Dendritic cell treated with granulocyte-macrophage colony-stimulating factor and Interleukin-4, amounts not matched to agents 40 ng/mL and 50 ng/mL, for 4 days (primary cell): ENCODE measurements around the gene NKPD1.

Experiments
- H3K27ac Mint-ChIP-seq: one replicate; pipeline ENCODE4 v1.8.0; 2022; ENCODE audit warnings: mild to moderate bottlenecking, mixed read lengths
- H3K27me3 Mint-ChIP-seq: one replicate; pipeline ENCODE4 v1.8.0; 2022; ENCODE audit warnings: mild to moderate bottlenecking, mixed read lengths
- H3K36me3 Mint-ChIP-seq: one replicate; pipeline ENCODE4 v1.8.0; 2022; ENCODE audit warnings: low read depth, mixed read lengths
- H3K4me1 Mint-ChIP-seq: one replicate; pipeline ENCODE4 v1.8.0; 2022; ENCODE audit warnings: low read depth, mixed read lengths
- H3K4me3 Mint-ChIP-seq: one replicate; pipeline ENCODE4 v1.8.0; 2022; ENCODE audit warnings: mild to moderate bottlenecking, moderate library complexity, mixed read lengths
- H3K9me3 Mint-ChIP-seq: one replicate; pipeline ENCODE4 v1.8.0; 2022; ENCODE audit warnings: mixed read lengths
- intact Hi-C: fragments of 100-400 bp; cut with micrococcal nuclease; formaldehyde crosslinking; loops from one replicate; pipeline ENCODE4 v1.15.0; 2022

NKPD1 gene

DNA sequence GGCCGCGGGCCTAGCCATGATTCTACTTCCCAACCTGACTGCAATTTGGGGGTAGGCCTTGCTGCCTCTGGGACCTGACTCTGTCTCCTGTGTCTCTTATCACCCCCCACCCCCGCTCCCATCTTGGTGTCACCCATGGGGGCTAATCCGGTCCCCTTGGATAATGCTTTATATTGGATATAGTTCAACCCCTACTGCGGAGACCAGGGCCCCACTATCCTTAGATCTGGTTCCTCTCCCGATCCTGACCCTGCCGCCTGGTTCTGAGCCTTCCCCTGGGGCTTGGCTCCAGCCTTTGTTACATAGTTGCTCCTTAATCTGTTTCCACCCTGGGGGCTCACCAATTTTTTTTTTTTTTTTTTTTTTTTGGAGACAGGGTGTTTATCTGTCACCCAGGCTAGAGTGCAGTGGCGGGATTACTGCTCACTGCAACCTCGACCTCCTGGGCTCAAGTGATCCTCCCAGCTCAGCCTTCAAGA lies 19.1 kb upstream of the NKPD1 start:
- H3K27ac Mint-ChIP-seq, result peak overlapping the region; percentile 44
- peaks cover 50% of the 10 kb centered on the region for H3K4me1 Mint-ChIP-seq
- peaks cover 32% of the 10 kb centered on the region for H3K36me3 Mint-ChIP-seq
- peak overlapping the region; percentile 78 for H3K4me3 Mint-ChIP-seq
- H3K9me3 Mint-ChIP-seq, result no peaks in the 10 kb centered on the region
- intact Hi-C loops, result loop anchor here (5.0 to 10.0 kb wide), 2 partner anchors 65 to 178 kb away; partner anchors contain the start of genes EXOC3L2 and RELB
- H3K27me3 Mint-ChIP-seq, result no peaks in the 10 kb centered on the region

- Mint-ChIP-seq H3K9me3 (no peaks in the 10 kb centered on the region), H3K4me1 (peaks cover 43% of the 10 kb centered on the region), H3K27ac (peak overlapping the region; percentile 89), H3K36me3 (peaks cover 32% of the 10 kb centered on the region), H3K27me3 (no peaks in the 10 kb centered on the region), H3K4me3 (peak overlapping the region; percentile 78)
- intact Hi-C loops, result loop anchor here (5.0 to 10.0 kb wide), 2 partner anchors 66 to 177 kb away; partner anchors contain the start of genes EXOC3L2 and RELB
Observed at GRCh38 chr19:45179072-45179891, 18.5 kb upstream of the NKPD1 start.

DNA sequence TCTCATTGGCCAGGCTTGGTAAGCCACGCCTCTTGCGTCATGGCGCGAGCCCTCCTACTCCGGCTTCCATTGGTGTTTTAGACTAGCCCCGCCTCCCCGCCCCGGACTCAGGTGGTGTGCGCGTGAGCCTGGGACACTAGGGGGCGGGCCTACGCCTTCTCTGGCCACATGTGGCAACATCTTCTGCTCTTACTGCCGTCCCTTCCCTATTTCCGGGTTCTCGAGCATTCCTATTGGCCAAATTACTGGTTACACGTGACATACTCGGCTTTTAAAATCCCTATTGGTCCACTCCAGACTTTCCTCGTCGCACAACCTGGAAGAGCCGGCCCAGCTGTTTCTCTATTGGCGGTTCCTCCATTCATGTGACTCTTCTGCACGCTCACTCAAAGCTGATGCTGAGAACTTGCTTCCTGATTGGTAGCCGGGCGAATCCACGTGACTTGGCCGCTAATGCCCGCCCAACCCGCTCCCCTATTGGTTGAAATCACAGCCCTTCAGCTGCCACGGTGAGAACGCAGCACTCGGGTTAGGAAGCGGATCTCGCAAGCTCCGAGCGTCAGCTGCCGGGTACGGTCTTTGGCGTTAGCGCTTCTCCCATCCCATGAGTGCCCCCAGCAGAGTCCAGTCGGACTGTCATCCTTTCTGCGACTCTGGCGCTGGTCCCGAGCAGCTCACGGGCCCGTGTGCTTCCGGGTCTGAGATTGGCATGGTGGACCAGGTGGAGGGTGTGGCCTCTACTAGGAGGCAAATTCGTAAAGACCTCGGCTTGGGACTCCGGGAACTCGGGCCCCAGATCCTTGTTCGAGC lies 17.7 kb upstream of the NKPD1 start, which contains the start of gene BLOC1S3:
Gene BLOC1S3 (plus strand): TSS at position 523 of the 810 bp plus-strand sequence. CDS start 513 bp downstream, outside the sequence.
- H3K4me3 Mint-ChIP-seq, result peak within 1 kb of the TSS; percentile 78
- H3K27ac Mint-ChIP-seq, result peak within 1 kb of the TSS; percentile 89
- no peaks in the 10 kb centered on the region for H3K27me3 Mint-ChIP-seq
- peaks cover 32% of the 10 kb centered on the region for H3K36me3 Mint-ChIP-seq
- no peaks in the 10 kb centered on the region for H3K9me3 Mint-ChIP-seq
- H3K4me1 Mint-ChIP-seq, result peaks cover 43% of the 10 kb centered on the region
- intact Hi-C loops, result loop anchor here (5.0 to 10.0 kb wide), 2 partner anchors 66 to 176 kb away; partner anchors contain the start of genes EXOC3L2 and RELB

DNA sequence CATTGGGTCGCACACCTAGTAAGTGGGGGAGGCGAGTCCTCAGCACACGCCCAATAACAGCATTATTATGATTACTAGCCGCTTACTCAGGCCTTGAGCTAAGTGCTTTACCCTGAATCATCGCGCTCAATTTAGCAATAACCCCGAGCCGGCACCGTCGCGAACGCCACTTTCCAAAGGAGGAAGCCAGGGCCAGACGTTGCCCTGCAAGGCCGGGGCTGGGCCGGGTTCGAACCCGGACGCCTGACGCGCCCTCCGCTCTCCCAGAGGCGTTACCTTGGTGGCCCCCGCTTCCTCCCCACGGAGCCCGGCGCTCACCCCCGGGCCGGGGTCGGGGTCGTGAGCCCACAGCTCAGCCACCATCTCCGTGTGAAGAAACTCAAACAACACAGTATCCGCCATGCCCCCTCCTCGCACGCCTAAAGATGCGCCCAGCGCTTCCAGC lies 17.1 kb upstream of the NKPD1 start, which contains the start of gene TRAPPC6A:
Gene TRAPPC6A (minus strand): TSS at position 421 of the 445 bp plus-strand sequence. CDS start 19 bp downstream, at position 402.
- H3K4me3 Mint-ChIP-seq, result peak within 1 kb of the TSS; percentile 78
- H3K4me1 Mint-ChIP-seq, result peaks cover 44% of the 10 kb centered on the region
- H3K36me3 Mint-ChIP-seq, result peaks cover 32% of the 10 kb centered on the region
- peak within 1 kb of the TSS; percentile 89 for H3K27ac Mint-ChIP-seq
- H3K9me3 Mint-ChIP-seq, result no peaks in the 10 kb centered on the region
- H3K27me3 Mint-ChIP-seq, result no peaks in the 10 kb centered on the region
- intact Hi-C loops, result loop anchor here (5.0 to 10.0 kb wide), 2 partner anchors 67 to 176 kb away; partner anchors contain the start of genes EXOC3L2 and RELB

- Mint-ChIP-seq H3K27me3 (no peaks in the 10 kb centered on the region), H3K9me3 (no peaks in the 10 kb centered on the region), H3K4me3 (no peak overlapping the region), H3K36me3 (peaks cover 17% of the 10 kb centered on the region), H3K27ac (no peak overlapping the region), H3K4me1 (peaks cover 44% of the 10 kb centered on the region)
- intact Hi-C loops, result loop anchor here (5.0 to 10.0 kb wide), 2 partner anchors 69 to 173 kb away; partner anchors contain the start of genes EXOC3L2 and RELB
Observed at GRCh38 chr19:45175515-45176345, 14.9 kb upstream of the NKPD1 start.

GRCh38 chr19:45173816-45174215 lies 13.0 kb upstream of the NKPD1 start:
- no peaks in the 10 kb centered on the region for H3K9me3 Mint-ChIP-seq
- H3K27ac Mint-ChIP-seq, result no peak overlapping the region
- peaks cover 6% of the 10 kb centered on the region for H3K36me3 Mint-ChIP-seq
- H3K4me1 Mint-ChIP-seq, result peaks cover 34% of the 10 kb centered on the region
- intact Hi-C loops, result loop anchor here (10.0 kb wide), 1 partner anchor 71 kb away; the partner anchor contains the start of gene EXOC3L2
- no peaks in the 10 kb centered on the region for H3K27me3 Mint-ChIP-seq
- no peak overlapping the region for H3K4me3 Mint-ChIP-seq

GRCh38 chr19:45172611-45173208 lies 11.9 kb upstream of the NKPD1 start:
- Mint-ChIP-seq H3K4me1 (peaks cover 34% of the 10 kb centered on the region), H3K36me3 (peaks cover 8% of the 10 kb centered on the region), H3K4me3 (no peak overlapping the region), H3K27ac (no peak overlapping the region), H3K27me3 (no peaks in the 10 kb centered on the region), H3K9me3 (no peaks in the 10 kb centered on the region)
- intact Hi-C loops, result loop anchor here (10.0 kb wide), 1 partner anchor 72 kb away; the partner anchor contains the start of gene EXOC3L2

- H3K27ac Mint-ChIP-seq, result no peak overlapping the region
- H3K4me1 Mint-ChIP-seq, result peaks cover 34% of the 10 kb centered on the region
- no peak overlapping the region for H3K4me3 Mint-ChIP-seq
- H3K36me3 Mint-ChIP-seq, result peaks cover 8% of the 10 kb centered on the region
- no peaks in the 10 kb centered on the region for H3K9me3 Mint-ChIP-seq
- intact Hi-C loops, result loop anchor here (10.0 kb wide), 1 partner anchor 73 kb away; the partner anchor contains the start of gene EXOC3L2
- no peaks in the 10 kb centered on the region for H3K27me3 Mint-ChIP-seq
Observed at GRCh38 chr19:45172173-45172572, 11.4 kb upstream of the NKPD1 start.

GRCh38 chr19:45171211-45171623 lies 10.4 kb upstream of the NKPD1 start:
- Mint-ChIP-seq H3K9me3 (no peaks in the 10 kb centered on the region), H3K27me3 (no peaks in the 10 kb centered on the region), H3K27ac (no peak overlapping the region), H3K4me3 (no peak overlapping the region), H3K36me3 (peaks cover 8% of the 10 kb centered on the region), H3K4me1 (peaks cover 34% of the 10 kb centered on the region)
- intact Hi-C loops, result loop anchor here (10.0 kb wide), 1 partner anchor 74 kb away; the partner anchor contains the start of gene EXOC3L2

GRCh38 chr19:45170146-45171106 lies 9.6 kb upstream of the NKPD1 start:
- H3K4me1 Mint-ChIP-seq, result peaks cover 28% of the 10 kb centered on the region
- no peak overlapping the region for H3K27ac Mint-ChIP-seq
- H3K27me3 Mint-ChIP-seq, result peaks cover under 1% of the 10 kb centered on the region
- H3K36me3 Mint-ChIP-seq, result peaks cover 8% of the 10 kb centered on the region
- H3K9me3 Mint-ChIP-seq, result no peaks in the 10 kb centered on the region
- intact Hi-C loops, result loop anchor here (10.0 kb wide), 1 partner anchor 74 kb away; the partner anchor contains the start of gene EXOC3L2
- H3K4me3 Mint-ChIP-seq, result no peak overlapping the region

DNA sequence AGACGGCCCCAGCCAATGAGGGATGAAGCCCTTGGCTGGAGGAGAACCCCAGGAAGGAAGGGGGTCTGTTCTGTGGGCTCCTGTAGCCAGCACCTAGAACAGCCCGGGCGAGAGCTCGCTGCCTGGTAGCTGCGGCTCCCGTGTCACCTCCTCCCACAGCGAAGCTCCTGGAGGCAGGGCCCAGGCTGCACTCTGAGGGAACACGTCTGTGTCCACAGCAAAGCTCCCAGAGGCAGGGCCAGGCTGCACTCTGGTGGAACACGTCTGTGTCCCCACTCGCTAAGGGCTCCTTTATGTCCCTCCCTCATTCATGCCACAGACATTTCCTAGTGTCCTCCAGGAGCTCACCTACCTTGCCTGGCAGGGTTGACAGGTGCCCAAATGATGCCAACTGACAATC lies 8.8 kb upstream of the NKPD1 start:
- Mint-ChIP-seq H3K27me3 (peaks cover 2% of the 10 kb centered on the region), H3K36me3 (peaks cover 8% of the 10 kb centered on the region), H3K27ac (no peak overlapping the region), H3K4me1 (peaks cover 29% of the 10 kb centered on the region), H3K4me3 (no peak overlapping the region), H3K9me3 (no peaks in the 10 kb centered on the region)
- intact Hi-C loops, result loop anchor here (10.0 kb wide), 1 partner anchor 75 kb away; the partner anchor contains the start of gene EXOC3L2
